NCI-H446 treated with DMSO at 0.1 percent for 48 hours (cell line): ENCODE measurements around the gene WDFY4.

Experiments
- DNase-seq: peaks from one replicate; lab custom pipeline; 2025; lab: John Stamatoyannopoulos, UW

The WDFY4 gene

DNA sequence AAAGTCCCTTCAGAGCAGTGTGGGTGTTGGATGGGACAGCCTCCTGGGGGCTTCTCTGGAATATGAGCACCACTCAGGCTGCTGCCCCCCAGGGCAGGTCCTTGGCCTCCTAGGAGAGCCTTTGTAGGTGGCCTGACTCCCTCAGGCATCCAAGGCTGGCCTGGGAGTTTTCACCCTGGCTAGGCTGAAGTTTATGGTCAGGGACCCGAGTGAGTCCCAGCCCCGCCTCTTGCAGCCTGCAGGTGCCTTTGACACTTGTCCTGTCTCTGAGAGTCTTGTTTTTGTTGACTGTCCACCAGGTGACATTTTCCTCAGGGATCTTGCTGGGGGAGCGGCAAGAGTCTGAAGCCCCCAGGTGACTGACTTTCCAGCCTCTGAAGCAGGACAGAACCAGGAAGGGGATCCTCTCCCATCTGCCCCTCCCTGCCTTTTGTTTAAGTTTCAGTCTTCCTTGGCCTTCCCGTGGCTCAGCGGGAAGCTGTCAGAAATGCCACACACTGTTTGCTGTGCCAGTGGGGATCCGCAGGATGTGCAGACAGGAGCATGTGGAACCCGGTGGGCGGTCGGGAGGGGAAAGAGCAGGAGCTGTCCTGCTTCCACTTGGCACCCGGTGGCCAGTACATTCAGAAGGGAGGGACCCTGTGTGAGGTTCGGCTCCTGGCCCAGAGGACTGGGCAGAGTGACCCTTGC, 195.5 kb downstream of the WDFY4 start:
- DNase-seq = no peak

DNA sequence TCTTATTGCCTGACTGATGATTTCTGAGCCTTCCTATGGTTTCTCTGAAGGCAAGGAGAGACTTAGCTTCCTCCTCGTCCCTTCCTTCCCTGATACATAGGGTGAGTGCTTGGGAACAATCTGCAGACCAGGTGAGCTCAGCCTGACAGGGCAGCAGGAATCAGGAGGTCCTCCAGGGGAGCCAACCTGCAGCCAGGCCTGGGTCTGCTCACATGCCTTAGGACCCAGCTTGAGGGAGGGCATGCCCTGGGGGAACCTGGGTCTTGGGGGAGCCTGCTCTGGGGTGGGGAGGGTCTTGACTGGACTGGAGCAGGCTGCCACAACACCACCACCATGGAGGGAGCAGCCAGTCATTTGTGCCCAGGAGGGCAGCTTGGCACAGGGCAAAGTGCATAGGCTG, 197.3 kb downstream of the WDFY4 start:
- no peak for DNase-seq

DNA sequence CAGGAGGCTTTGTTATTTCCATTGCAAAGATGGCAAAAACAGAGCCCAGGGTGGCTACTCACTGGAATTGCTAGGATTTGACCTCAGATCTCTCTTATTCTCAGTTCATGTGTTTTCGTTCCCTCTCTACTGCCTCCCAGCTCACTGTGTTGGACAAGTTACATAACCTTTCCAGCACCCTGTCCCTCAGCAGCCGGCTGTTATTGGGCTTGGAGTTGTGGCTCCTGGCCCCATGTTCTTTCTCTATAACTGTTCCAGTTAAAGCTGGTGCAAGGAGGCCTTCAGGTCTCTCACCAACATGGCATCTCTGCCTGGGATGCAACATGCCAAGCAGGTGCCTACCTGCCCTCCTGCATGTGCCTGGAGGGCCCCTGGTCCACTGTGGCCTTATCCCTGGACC, 198.2 kb downstream of the WDFY4 start:
- no peak for DNase-seq

DNA sequence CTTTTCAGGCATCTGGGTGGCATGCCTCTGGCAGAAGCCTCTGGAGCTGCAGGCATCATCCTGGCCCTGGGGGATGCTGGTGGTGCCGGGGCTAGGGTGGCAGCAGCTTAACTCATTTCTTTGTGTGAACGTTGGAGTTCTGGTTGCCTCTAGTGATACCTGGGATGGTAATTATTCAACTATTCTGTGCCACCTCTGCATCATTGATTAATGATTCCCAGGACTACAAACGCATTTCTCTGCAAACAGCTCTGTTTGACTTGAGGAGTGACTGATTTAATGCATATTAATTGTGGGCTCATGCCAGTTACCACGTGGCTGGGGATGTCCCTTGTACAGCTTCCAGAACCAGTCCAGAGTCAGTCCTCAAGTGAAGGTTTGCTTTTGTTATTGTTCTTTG, 199.0 kb downstream of the WDFY4 start:
- no peak for DNase-seq

DNA sequence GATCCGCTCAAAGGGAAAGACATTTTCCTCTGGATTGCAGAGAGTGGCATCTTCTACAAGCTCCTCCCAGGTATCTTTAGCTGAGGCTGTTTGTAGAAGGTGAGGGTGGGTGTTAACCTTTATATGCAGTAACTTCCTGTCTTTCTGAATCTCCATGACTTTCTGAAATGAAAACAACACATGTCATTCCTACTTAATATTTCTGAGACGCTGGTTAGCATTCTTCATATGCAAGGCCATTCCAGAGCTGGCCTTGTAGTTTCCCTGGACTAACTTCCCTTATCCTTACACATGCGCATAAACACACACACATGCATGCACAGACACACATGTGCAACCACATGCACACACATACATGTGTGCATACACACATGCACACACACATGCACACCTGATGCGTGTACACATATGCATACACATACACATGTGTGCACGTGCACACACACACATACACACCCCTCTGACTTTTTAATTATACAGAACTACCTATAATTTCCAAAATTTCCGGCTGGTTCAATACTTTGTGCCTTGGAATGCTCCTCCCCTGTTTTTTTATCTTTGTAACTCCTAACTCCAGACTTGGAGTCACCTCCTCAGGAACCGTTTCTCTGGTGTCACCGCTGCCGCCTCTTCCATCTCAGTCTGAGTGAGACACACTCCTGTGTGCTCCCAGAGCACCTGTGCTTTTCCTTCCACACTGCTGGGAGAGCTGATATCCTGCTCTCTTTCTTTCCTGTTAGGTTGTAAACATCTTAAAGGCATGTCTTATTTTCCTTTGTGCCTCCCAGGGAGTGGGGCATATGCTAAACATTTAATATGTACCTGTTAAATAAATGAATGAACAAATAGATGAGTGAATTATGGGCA, 199.7 kb downstream of the WDFY4 start:
- no peak for DNase-seq

DNA sequence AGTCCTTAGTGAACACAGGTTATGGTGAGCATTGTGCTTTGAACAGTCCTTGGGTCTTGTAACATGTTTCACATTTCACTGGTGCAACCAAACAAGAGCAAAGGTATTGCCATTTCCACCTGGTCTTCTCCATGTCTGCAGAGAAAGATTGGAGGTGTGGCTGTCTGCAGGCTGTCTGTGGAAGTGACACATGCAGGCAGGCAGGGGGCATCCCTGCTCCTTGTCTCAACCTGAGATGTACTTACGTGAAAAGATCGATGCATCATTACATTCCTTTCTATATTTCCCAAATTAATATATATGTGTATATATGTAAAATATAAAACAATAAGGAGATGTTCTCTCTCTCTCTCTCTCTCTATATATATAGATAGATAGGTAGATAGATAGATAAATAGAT, 200.7 kb downstream of the WDFY4 start:
- DNase-seq = no peak

DNA sequence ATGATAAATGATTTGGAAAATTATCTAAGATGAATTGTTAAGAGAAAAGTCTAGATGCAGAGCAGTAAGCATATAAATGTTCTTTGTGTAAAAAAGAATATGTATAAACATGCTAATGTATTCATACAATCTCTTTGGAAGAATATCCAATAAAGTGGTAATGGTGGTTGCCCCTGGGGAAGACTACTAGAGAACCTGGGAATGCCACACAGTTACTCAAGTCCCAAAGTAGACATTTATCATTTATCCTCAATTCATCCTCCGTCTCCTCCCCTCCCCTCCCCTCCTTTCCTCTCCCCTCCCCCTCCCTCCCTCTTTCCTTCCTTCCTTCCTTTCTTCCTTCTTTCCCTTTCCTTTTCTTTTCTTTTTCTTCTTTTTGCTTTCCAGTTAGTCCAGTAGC, 203.3 kb downstream of the WDFY4 start:
- DNase-seq = no peak

DNA sequence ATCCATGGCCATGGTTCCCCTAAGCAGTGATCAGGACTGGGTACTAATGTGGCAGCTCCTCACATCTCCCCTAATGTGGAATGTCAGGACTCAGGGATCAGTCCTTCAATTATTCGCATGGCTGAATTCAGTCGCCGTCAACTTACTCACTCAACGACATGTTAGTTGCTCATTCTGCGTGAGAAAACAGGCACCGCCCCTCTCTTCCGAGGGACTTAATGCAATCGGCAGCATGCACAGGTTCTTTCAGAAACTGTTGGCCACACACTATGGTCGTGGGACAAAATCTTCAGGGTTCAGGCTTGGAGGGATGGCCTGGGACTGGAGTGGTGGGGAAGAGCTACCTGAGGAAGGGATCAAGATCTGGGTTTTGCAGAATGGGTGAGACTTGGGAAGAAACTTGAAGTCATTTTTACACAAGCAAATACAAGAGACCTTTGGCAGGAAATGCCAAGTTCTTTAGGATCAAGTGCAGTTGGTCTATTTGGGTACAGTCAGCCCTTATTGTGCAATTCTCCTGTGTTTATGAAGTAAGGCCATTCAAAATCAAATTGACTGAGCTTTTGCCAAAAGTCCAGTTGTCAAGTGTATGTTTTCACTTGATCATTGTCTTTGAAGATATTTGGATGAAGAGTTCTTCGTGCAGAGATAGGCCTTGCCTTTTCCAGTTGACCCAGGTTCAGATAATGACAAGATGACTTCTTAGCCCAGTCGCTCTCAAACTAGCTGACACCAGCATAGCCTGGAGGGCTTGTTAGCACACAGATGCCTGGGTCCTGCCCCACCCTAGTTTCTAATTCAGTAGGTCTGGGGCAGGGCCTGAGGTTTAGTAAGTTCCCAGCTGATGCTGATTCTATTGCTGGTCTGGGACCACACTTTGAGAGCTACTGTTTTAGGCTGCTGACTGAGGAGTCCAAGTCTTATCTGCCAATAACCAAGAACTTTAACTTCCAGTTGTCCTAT, 206.5 kb downstream of the WDFY4 start:
- no peak for DNase-seq

DNA sequence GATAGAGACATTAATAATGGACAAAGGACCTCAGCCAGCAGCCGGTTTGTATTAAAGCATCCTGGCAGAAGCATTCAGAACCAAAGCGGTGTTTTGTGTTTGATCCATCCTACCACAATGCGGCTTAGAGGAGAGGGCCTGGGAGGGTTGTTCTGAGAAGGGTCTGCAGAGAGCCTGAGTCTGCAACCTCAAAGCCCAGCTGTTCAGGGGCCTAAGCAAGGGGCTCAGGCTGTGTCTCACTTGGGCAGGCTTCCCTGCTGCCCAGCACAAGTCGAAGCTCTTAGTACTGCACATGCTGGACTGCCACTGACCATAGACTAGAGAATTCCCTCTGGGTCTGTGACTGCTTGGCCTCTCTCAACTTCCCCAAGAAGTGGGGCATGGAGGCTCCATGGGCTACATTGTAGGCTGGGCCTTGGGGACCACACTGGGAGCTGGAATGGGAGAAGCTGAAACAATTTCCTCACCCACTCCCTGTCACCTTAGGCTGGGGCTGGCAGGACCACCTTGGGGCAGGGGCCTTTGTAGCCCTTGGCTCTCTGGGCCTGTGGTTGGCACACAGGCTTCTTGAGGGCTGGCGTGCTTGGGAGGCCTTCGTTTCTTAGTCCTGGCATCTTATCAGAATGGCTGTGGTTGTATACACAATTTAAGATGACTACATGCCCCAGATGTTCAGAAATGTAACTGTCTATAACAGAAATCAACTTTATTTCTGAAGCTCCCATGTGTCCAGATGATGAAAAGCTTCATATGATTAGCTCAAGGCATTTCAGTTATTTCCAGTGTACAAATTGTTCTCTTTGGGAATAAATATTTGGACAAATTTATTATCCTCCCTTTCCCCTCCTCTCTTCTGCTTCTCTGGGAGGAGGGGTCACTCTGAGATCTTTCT, 210.5 kb downstream of the WDFY4 start:
- DNase-seq = no peak

DNA sequence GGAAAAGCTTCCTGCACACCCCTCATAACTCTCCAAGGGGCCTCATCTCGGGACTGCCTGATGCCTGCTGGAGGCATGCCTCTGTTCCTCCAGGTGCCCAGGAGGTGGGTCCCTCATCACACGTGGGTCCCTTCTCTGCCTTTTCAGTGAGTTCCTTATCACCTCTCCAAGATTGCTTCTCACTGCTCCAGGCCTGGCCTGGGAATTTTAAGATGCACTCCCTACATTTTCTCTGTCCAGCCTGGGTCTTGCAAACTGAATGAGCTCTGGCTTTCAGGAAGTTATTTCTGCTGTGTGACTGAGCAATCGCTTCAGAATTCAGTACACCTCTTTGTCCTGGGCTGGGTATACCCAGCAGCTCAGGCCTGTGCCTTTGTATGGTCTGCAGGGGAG, 211.1 kb downstream of the WDFY4 start:
- no peak for DNase-seq

DNA sequence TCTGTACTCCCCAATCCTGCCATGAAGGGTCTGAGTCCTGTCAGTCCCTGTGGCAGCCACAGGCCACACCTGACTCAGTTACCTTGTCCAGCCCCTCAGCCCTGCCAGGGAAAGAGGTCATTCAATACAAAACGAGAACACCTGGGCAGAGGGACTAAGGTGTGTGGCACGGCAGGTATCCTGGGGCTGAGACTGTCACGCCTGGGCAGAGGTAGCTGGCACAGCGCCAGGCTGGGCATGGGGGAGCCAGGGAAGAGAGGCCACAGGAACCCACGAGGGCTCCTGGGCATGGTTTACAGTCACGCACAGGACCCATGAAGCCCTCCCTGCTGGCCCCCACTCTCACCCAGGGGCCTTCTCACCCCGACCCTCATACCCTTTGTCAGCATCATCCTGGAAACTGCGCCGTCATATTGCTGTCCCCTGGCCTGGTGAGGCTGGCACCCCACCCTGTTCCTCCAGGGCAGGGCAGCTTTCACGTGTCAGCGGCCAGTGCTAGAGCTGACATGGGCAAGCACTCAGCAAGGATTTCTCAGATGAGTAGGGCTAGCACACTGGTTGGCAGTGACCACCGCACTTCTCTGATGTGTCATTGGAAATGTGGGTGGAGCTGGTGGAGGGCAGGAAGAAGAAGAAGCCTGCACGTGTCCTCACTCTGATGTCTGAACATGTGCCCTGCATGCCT, 212.2 kb downstream of the WDFY4 start:
- no peak for DNase-seq

DNA sequence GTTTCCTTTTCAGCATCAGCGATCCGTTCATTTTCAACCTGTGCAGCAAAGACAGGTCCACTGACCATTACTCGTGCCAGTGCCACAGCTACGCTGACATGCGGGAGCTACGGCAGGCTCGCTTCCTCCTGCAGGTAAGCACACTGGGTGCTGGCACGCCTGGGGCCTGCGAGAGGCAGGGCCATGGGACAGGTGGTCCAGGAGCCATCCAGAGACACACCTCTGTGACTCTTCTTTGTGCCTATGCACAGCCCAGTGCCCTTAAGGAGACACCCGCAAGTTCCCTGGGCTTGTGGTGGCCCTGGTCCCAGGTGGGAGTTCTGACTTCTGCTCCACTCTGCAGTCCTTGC, 212.7 kb downstream of the WDFY4 start:
- no peak for DNase-seq

DNA sequence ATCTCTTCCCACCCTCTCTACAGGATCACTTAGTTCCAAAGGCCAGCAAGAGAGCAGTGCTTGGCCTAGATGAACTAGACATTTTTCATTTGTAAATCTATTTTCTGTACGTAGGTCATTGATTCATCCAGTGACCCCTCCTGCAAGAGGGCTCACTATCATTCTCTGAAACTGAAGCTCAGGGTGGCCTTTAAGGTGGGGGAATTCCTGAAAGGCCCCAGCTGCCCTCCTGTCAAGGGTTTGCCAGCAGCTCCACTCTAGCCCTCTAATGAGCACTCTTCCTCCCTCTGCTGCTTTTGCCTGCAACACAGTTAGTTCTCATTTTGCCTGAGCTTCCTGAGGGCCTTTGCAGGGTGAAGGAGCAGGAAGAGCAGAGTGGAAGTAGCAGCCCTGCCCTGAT, 213.8 kb downstream of the WDFY4 start:
- no peak for DNase-seq

DNA sequence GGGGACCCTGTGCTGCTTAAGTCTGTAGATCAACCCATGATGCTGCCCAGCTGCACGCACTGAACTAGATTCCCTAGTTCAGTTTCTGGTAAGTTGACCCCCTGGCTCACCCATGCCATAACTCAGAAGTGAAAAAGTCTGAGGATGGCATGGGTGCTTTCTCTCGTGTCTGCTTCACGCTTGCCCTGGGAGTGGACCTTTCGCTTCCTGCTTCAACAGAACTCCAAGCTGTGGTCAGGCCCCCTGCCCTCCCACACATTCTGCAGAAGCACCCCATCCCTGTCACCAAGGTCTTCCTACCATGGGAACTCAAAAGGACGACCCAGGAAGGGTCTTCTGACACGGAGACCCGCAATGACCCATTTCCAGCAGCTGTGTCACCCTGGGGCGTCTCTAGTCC, 215.1 kb downstream of the WDFY4 start:
- DNase-seq = no peak

DNA sequence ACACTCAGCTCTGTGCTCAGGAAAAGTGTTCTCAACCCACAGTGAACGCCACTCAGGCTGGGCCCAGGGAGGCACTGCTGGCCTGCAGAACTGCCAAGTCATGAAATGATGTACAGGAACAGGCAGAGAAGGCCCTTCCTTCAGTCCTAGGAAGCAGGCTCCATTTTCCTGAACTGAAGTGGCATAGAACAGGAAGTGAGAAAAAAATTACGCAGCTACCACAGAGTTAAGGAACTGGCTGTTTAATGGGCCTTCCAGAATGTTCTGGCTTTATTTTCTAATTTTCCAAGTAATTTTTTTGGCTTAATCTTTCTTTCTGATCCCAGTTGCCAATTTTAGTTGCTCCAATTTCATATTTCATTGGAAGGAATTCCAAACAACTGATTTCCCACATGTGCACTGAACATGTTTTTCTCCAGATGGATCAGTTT, 215.7 kb downstream of the WDFY4 start:
- DNase-seq = no peak

DNA sequence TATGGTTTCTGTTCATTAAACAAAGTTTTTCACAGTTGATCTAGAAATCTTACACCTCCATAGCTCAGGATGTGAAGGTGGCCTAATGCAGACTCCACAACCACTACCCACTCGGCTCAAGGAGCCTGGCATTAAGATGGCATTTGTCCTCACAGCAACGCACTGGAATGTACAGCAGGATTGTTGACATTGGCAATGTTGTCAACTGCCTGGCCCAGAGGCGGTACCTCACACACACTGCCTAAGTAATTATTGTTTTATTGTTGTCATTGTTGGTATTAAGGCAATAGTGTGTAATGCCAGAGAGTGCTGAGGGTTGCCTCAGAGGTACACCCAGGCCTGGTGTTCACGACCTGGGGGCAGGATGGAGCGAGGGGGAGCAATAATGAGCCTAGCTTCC, 216.6 kb downstream of the WDFY4 start:
- no peak for DNase-seq

DNA sequence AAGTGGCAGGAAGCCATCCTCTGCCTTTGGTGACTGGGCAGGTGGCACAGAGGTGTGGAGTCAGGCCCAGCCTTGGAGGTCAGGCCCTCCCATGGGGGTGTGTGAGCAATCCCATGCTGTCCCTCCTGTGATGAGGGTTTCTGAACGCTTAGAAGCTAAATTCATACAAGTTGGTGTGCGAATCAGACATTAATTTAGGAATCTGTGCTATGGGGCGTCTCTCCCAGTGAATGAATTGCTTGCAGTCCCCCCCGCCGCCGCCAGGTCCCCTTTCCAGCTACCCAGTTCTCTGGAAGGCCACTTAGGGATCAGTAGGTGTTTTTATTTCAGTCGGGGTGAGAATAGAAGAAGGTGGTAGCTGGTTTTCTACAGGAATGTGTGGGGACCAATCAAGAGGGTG, 217.4 kb downstream of the WDFY4 start:
- DNase-seq = no peak

DNA sequence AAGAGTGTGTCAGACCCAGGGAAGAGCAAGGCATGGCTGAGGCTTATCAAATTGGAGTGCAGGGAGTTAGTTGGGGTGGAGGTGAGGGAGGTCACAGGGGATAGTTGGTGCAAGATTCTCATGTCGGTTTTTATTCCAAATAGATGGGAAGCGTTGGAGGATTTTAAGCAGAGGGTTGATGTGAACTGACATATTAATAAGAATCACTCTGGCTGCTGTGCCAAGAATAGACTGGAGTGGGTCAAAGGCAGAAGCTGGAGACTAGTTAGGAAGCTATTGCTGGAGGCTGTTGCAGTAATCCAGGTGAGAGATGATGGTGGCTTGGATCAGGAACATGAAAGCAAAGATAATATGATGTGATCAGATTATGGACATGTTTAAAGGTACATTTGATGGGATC, 218.5 kb downstream of the WDFY4 start:
- no peak for DNase-seq

DNA sequence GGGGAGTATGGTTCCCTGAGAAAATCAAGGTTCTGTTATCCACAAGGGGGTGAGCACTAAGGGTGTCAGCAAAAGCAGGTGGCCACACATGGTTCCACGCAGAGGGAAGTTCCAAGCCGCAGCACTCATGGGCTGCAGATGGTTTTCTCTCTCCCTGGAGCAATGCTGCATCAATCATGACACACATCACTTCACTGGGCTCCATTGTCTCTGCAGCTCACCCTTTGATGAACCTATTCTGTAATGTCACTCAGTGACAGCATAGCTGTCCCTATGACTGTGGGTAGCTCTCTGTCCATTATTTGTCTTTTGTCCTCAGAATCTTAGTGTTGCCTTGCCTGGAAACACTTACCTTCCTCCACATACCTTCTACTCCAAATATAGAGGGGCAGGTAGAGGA, 220.2 kb downstream of the WDFY4 start:
- DNase-seq = no peak

DNA sequence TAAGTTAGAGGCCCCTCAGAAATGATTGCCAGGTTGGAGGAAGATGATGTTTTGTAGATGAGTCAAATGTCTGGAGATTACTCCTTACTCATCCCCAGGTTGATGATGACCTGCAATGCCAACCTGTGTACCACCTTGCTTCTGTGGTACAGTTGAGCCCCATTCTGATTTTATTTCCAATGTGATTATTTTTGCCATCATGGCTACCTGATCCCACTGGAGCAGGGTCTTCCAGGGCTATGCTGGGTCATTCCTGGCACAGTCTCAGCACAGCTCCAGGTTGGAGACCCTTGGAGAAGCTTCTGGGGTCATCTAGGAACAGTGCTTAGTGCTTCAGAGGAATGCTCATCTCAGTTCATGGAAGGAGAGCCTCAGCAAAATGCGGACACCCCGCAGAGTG, 220.6 kb downstream of the WDFY4 start:
- DNase-seq = no peak

DNA sequence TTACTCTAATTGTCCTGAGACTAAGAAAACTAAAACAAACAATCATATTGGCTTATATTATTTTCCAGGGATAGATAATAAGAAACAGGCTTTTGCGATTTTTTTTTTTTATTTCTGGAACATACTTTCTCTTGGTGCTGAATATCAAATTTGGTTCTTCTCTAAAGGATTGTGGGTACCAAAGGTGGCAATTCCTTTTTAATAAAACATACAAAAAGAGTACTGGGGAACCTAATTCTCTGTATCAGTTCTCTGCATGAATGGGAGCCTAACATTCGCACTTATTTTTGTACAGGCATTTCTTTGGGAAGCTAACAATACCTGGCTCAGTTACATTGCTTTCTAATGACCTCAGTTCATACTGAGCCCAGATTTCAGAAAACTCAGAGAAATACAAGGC, 222.2 kb downstream of the WDFY4 start:
- no peak for DNase-seq
